SK-N-SH treated with all-trans-retinoic acid at 6 μM for 48 hours (cell line): ENCODE measurements around the gene PREB.

Experiments used
- ATAC-seq: fragments of 200-7000 bp; cut with Tn5 transposase; 3 replicates; pipeline ENCODE4 v1.9.1; 2020; ENCODE audit warnings: mild to moderate bottlenecking, moderate library complexity
- ARNTL ChIP-seq: fragments of 450-650 bp; formaldehyde crosslinking; IDR thresholded peaks from 2 replicates; pipeline ENCODE4 v1.5.0; 2020; ENCODE audit warnings: low read depth, mild to moderate bottlenecking, moderate library complexity, borderline replicate concordance
- BACH2 ChIP-seq: fragments of 250-450 bp; sonication (Bioruptor Pico); IDR thresholded peaks from 2 replicates; pipeline ENCODE4 v1.9.0; 2021; ENCODE audit warnings: mild to moderate bottlenecking, borderline replicate concordance
- CSDC2 ChIP-seq: fragments of 250-450 bp; sonication (Bioruptor Pico); IDR thresholded peaks from 2 replicates; pipeline ENCODE4 v1.5.0; 2020; ENCODE audit warnings: mild to moderate bottlenecking, moderate library complexity
- ESRRG ChIP-seq: fragments of 250-450 bp; sonication (Bioruptor Pico); IDR thresholded peaks from 2 replicates; pipeline ENCODE4 v1.6.1; 2021; ENCODE audit warnings: mild to moderate bottlenecking
- GLIS3 ChIP-seq: fragments of 250-450 bp; sonication (Bioruptor Pico); IDR thresholded peaks from 2 replicates; pipeline ENCODE4 v1.5.0; 2020; ENCODE audit warnings: mild to moderate bottlenecking, moderate library complexity
- ISL1 ChIP-seq: fragments of 250-450 bp; sonication (Bioruptor Pico); IDR thresholded peaks from 2 replicates; pipeline ENCODE4 v2.1.2; 2022; ENCODE audit warnings: mild to moderate bottlenecking, moderate library complexity
- PPARA ChIP-seq: fragments of 250-450 bp; sonication (Bioruptor Pico); IDR thresholded peaks from 2 replicates; pipeline ENCODE4 v1.5.0; 2020; ENCODE audit warnings: mild to moderate bottlenecking, borderline replicate concordance
- RARB ChIP-seq: fragments of 250-450 bp; sonication (Bioruptor Pico); IDR thresholded peaks from 2 replicates; pipeline ENCODE4 v1.8.0; 2021; ENCODE audit warnings: mild to moderate bottlenecking, moderate library complexity
- SNAI2 ChIP-seq: fragments of 250-450 bp; sonication (Bioruptor Pico); IDR thresholded peaks from 2 replicates; pipeline ENCODE4 v1.5.0; 2020; ENCODE audit warnings: mild to moderate bottlenecking, moderate library complexity
- TCF4 ChIP-seq: fragments of 250-450 bp; sonication (Bioruptor Pico); IDR thresholded peaks from 2 replicates; pipeline ENCODE4 v1.8.0; 2021; ENCODE audit warnings: mild to moderate bottlenecking, moderate library complexity, borderline replicate concordance
- TOX ChIP-seq: fragments of 250-450 bp; sonication (Bioruptor Pico); IDR thresholded peaks from 2 replicates; pipeline ENCODE4 v1.8.0; 2021; ENCODE audit warnings: mild to moderate bottlenecking, moderate library complexity, borderline replicate concordance
- ZC3H10 ChIP-seq: fragments of 250-450 bp; sonication (Bioruptor Pico); IDR thresholded peaks from 2 replicates; pipeline ENCODE4 v1.5.1; 2021; ENCODE audit warnings: mild to moderate bottlenecking, moderate library complexity
- ZFP3 ChIP-seq: fragments of 250-450 bp; sonication (Bioruptor Pico); IDR thresholded peaks from 2 replicates; pipeline ENCODE4 v1.5.0; 2020; ENCODE audit warnings: mild to moderate bottlenecking, moderate library complexity
- ZFP30 ChIP-seq: fragments of 450-650 bp; formaldehyde crosslinking; IDR thresholded peaks from 2 replicates; pipeline ENCODE4 v1.5.0; 2022; ENCODE audit warnings: mild to moderate bottlenecking, moderate library complexity
- ZNF70 ChIP-seq: fragments of 450-650 bp; formaldehyde crosslinking; IDR thresholded peaks from 2 replicates; pipeline ENCODE4 v1.5.0; 2020; ENCODE audit warnings: mild to moderate bottlenecking, moderate library complexity
- ZNF8 ChIP-seq: fragments of 450-650 bp; formaldehyde crosslinking; IDR thresholded peaks from 2 replicates; pipeline ENCODE4 v1.5.0; 2020; ENCODE audit warnings: mild to moderate bottlenecking, moderate library complexity
- TF ChIP-seq, protein P1 (sequence below): fragments of 250-450 bp; sonication (Bioruptor Pico); IDR thresholded peaks from 2 replicates; pipeline ENCODE4 v1.5.0; 2020; ENCODE audit warnings: mild to moderate bottlenecking, moderate library complexity
- TF ChIP-seq, protein P2 (sequence below): fragments of 250-450 bp; sonication (Bioruptor Pico); IDR thresholded peaks from 2 replicates; pipeline ENCODE4 v1.8.0; 2021; ENCODE audit warnings: low read depth, mild to moderate bottlenecking, moderate library complexity, borderline replicate concordance
- TF ChIP-seq, protein P3 (sequence below): fragments of 250-450 bp; sonication (Bioruptor Pico); IDR thresholded peaks from 2 replicates; pipeline ENCODE4 v1.8.0; 2020; ENCODE audit warnings: mild to moderate bottlenecking, moderate library complexity, borderline replicate concordance
- TF ChIP-seq, protein P4 (sequence below): fragments of 250-450 bp; sonication (Bioruptor Pico); IDR thresholded peaks from 2 replicates; pipeline ENCODE4 v1.5.1; 2020; ENCODE audit warnings: low read depth, mild to moderate bottlenecking, moderate library complexity
- TF ChIP-seq, protein P5 (sequence below): fragments of 250-450 bp; sonication (Bioruptor Pico); IDR thresholded peaks from 2 replicates; pipeline ENCODE4 v1.5.1; 2021; ENCODE audit warnings: mild to moderate bottlenecking, moderate library complexity

PREB gene

DNA sequence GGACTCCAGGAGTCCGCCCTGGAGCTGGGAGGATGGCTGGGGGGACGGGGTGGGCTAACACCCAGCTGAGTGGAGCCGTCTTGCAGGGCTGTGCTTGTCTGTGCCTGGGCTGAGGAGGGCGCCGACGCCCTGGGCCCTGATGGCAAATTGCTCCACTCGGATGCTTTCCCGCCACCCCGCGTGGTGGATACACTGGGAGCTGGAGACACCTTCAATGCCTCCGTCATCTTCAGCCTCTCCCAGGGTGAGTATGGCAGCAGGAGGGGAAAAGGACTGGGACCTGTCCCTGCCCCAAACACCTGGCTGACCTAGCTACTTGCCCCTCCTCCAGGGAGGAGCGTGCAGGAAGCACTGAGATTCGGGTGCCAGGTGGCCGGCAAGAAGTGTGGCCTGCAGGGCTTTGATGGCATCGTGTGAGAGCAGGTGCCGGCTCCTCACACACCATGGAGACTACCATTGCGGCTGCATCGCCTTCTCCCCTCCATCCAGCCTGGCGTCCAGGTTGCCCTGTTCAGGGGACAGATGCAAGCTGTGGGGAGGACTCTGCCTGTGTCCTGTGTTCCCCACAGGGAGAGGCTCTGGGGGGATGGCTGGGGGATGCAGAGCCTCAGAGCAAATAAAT lies 35.0 kb downstream of the PREB start:
- no peak for TF ChIP-seq ZFP3 (CRISPR knock-in tag)
- no peak for TF ChIP-seq ZFP30
- no peak for TF ChIP-seq RARB (CRISPR knock-in tag)
- no peak for TF ChIP-seq ZNF8 (CRISPR knock-in tag)
- TF ChIP-seq BACH2, result no peak
- TF ChIP-seq, all 23 proteins: peak for 0
- ATAC-seq, result no peak

DNA sequence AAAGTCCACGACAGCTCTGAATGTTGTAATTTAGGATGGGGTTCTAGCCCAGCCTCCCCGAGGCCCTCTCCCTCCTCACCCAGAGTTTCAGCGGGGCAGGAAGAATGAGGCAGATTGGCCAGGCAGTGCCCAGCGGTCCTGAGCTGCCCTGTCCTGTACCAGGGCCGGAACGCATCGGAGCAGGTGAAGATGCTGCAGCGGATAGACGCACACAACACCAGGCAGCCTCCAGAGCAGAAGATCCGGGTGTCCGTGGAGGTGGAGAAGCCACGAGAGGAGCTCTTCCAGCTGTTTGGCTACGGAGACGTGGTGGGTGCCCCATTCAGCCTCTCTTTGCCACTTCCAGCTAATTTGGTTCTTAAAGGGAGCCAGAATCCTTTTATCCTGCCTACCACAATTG lies 37.1 kb downstream of the PREB start:
- no peak for TF ChIP-seq PPARA (CRISPR knock-in tag)
- TF ChIP-seq GLIS3, result no peak
- no peak for TF ChIP-seq ARNTL
- TF ChIP-seq CSDC2 (CRISPR knock-in tag), result no peak
- TF ChIP-seq, protein P1, sequence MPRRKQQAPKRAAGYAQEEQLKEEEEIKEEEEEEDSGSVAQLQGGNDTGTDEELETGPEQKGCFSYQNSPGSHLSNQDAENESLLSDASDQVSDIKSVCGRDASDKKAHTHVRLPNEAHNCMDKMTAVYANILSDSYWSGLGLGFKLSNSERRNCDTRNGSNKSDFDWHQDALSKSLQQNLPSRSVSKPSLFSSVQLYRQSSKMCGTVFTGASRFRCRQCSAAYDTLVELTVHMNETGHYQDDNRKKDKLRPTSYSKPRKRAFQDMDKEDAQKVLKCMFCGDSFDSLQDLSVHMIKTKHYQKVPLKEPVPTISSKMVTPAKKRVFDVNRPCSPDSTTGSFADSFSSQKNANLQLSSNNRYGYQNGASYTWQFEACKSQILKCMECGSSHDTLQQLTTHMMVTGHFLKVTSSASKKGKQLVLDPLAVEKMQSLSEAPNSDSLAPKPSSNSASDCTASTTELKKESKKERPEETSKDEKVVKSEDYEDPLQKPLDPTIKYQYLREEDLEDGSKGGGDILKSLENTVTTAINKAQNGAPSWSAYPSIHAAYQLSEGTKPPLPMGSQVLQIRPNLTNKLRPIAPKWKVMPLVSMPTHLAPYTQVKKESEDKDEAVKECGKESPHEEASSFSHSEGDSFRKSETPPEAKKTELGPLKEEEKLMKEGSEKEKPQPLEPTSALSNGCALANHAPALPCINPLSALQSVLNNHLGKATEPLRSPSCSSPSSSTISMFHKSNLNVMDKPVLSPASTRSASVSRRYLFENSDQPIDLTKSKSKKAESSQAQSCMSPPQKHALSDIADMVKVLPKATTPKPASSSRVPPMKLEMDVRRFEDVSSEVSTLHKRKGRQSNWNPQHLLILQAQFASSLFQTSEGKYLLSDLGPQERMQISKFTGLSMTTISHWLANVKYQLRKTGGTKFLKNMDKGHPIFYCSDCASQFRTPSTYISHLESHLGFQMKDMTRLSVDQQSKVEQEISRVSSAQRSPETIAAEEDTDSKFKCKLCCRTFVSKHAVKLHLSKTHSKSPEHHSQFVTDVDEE, result no peak
- TF ChIP-seq, protein P2, sequence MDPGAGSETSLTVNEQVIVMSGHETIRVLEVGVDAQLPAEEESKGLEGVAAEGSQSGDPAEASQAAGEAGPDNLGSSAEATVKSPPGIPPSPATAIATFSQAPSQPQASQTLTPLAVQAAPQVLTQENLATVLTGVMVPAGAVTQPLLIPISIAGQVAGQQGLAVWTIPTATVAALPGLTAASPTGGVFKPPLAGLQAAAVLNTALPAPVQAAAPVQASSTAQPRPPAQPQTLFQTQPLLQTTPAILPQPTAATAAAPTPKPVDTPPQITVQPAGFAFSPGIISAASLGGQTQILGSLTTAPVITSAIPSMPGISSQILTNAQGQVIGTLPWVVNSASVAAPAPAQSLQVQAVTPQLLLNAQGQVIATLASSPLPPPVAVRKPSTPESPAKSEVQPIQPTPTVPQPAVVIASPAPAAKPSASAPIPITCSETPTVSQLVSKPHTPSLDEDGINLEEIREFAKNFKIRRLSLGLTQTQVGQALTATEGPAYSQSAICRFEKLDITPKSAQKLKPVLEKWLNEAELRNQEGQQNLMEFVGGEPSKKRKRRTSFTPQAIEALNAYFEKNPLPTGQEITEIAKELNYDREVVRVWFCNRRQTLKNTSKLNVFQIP, result no peak
- no peak for TF ChIP-seq TOX (CRISPR knock-in tag)
- TF ChIP-seq, protein P3, sequence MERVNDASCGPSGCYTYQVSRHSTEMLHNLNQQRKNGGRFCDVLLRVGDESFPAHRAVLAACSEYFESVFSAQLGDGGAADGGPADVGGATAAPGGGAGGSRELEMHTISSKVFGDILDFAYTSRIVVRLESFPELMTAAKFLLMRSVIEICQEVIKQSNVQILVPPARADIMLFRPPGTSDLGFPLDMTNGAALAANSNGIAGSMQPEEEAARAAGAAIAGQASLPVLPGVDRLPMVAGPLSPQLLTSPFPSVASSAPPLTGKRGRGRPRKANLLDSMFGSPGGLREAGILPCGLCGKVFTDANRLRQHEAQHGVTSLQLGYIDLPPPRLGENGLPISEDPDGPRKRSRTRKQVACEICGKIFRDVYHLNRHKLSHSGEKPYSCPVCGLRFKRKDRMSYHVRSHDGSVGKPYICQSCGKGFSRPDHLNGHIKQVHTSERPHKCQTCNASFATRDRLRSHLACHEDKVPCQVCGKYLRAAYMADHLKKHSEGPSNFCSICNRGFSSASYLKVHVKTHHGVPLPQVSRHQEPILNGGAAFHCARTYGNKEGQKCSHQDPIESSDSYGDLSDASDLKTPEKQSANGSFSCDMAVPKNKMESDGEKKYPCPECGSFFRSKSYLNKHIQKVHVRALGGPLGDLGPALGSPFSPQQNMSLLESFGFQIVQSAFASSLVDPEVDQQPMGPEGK, result no peak
- TF ChIP-seq ISL1 (CRISPR knock-in tag), result no peak
- TF ChIP-seq ZFP30, result no peak
- TF ChIP-seq ZC3H10 (CRISPR knock-in tag), result no peak
- no peak for TF ChIP-seq BACH2
- TF ChIP-seq RARB (CRISPR knock-in tag), result no peak
- TF ChIP-seq ZNF8 (CRISPR knock-in tag), result no peak
- no peak for TF ChIP-seq ZFP3 (CRISPR knock-in tag)
- TF ChIP-seq ESRRG (CRISPR knock-in tag), result no peak
- TF ChIP-seq, protein P4, sequence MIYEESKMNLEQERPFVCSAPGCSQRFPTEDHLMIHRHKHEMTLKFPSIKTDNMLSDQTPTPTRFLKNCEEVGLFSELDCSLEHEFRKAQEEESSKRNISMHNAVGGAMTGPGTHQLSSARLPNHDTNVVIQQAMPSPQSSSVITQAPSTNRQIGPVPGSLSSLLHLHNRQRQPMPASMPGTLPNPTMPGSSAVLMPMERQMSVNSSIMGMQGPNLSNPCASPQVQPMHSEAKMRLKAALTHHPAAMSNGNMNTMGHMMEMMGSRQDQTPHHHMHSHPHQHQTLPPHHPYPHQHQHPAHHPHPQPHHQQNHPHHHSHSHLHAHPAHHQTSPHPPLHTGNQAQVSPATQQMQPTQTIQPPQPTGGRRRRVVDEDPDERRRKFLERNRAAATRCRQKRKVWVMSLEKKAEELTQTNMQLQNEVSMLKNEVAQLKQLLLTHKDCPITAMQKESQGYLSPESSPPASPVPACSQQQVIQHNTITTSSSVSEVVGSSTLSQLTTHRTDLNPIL (CRISPR knock-in tag), result no peak
- TF ChIP-seq, protein P5, sequence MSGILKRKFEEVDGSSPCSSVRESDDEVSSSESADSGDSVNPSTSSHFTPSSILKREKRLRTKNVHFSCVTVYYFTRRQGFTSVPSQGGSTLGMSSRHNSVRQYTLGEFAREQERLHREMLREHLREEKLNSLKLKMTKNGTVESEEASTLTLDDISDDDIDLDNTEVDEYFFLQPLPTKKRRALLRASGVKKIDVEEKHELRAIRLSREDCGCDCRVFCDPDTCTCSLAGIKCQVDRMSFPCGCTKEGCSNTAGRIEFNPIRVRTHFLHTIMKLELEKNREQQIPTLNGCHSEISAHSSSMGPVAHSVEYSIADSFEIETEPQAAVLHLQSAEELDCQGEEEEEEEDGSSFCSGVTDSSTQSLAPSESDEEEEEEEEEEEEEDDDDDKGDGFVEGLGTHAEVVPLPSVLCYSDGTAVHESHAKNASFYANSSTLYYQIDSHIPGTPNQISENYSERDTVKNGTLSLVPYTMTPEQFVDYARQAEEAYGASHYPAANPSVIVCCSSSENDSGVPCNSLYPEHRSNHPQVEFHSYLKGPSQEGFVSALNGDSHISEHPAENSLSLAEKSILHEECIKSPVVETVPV, result no peak
- ATAC-seq, result no peak

DNA sequence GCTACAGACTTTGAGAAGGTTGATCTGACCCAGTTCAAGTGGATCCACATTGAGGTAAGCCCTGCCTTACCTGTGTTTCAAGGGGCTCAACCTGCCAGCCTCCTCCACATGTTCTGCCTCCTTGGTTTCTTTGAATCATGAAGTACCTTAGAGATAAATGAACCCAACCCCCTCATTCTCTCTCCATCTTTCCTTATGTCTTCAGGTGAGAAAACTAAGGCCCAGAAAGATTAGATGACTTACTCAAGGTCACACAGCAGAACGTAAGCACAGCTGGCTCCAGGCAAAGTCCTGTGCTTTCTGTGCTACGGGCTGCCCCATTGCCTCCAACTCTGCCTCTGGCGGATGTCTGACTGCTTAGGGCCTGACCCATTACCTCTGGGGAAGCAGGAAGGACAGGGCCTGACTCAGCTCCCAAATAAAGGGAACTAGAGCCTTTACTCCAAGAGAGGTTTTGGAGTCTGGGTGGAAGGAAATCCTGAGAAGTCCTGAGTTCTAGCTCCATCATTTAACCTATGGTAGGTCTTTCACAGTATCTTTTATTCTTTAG lies 37.6 kb downstream of the PREB start:
- TF ChIP-seq ZNF8 (CRISPR knock-in tag) (no peak), SNAI2 (CRISPR knock-in tag) (no peak), ZC3H10 (CRISPR knock-in tag) (no peak), ISL1 (CRISPR knock-in tag) (no peak), CSDC2 (CRISPR knock-in tag) (no peak), ZNF70 (CRISPR knock-in tag) (no peak), TCF4 (CRISPR knock-in tag) (no peak), ARNTL (no peak), ZFP3 (CRISPR knock-in tag) (no peak)
- TF ChIP-seq, protein P2, result no peak

More for the DNA sequence above, 37.6 kb downstream of the PREB start:
- no peak for ATAC-seq
